GM11168 (cell line): ENCODE measurements around the gene DCP2.

Source experiments
- in situ Hi-C: fragments of 300-500 bp; cut with MboI; formaldehyde crosslinking; loops from one replicate; pipeline ENCODE4 v1.12.0; 2022; ENCODE audit warnings: low sequenced_read_pairs; ENCODE audit not compliant: unreplicated experiment

Gene DCP2

GRCh38 chr5:113062869-113063508, 86.4 kb downstream of the DCP2 start:
- in situ Hi-C loops, result no loop called here

DNA sequence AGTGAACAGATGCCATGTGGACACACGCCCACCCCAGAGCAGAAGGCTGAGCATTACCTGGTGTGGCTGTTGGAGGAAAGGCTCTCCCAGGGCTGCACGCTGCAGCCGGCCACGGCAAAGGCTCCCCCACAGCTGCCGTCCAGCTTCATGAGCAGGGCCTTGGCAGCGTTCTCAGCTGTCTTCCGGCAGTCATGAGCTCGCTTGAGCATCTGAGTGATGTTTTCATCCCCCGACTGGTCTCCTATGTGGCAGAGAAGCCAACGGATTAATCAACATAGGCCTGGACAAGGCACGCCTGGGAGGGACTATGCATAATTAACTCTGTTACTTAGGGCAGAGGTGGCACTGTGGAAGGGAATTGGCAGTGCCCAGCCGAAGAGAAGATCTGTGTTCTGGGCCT, 87.3 kb downstream of the DCP2 start:
- in situ Hi-C loops, result no loop called here

GRCh38 chr5:113064806-113065205, 88.2 kb downstream of the DCP2 start:
- in situ Hi-C loops, result no loop called here

- in situ Hi-C loops, result no loop called here
Measured at GRCh38 chr5:113065626-113066025, 89.0 kb downstream of the DCP2 start.

GRCh38 chr5:113067635-113068344, 91.2 kb downstream of the DCP2 start:
- in situ Hi-C loops, result no loop called here

DNA sequence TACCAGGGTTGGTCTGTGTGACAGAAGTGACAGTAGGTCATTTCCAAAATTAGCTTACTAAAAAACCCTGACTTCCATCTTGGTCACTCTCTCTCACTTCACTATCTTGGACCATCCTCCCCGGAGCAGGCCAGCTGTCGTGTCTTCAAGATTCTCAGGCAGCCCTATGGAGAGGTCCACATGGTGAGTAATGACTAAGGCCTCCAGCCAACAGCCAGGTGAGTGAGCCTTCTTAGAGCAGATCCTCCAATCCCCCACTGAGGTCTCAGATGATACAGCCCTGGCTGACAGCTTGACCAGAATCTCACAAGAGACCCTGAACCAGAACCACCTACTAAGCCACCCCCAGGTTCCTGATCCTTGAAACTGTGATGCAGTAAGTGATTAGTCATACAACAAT, 92.0 kb downstream of the DCP2 start:
- in situ Hi-C loops, result no loop called here
